ENCODE results near the gene LYPLA2.

The LYPLA2 gene

GRCh38 chr1:23790696-23791515, at the start of gene LYPLA2:
TSS of gene LYPLA2 (plus strand) at chr1:23791145. CDS start at chr1:23792683, 1,538 bp downstream.
- peak; percentile 84 for DNase-seq (ENCODE audit: low read depth)

- DNase-seq (ENCODE audit: low read depth), result no peak
Observed at GRCh38 chr1:23741609-23742008, 49.3 kb upstream of the LYPLA2 start.

GRCh38 chr1:23742670-23743286, 48.2 kb upstream of the LYPLA2 start:
- peak; percentile 18 for DNase-seq (ENCODE audit: low read depth)

- DNase-seq (ENCODE audit: low read depth), result peak; percentile 72
Observed at GRCh38 chr1:23743287-23744152, 47.4 kb upstream of the LYPLA2 start, which contains the start of gene ELOA. TSS of gene ELOA (plus strand) at chr1:23743471. CDS start at chr1:23743504, 33 bp downstream.

- DNase-seq (ENCODE audit: low read depth), result no peak
Observed at GRCh38 chr1:23745515-23745914, 45.4 kb upstream of the LYPLA2 start.

GRCh38 chr1:23748016-23748415, 42.9 kb upstream of the LYPLA2 start:
- DNase-seq (ENCODE audit: low read depth), result no peak

- peak; percentile 16 for DNase-seq (ENCODE audit: low read depth)
Observed at GRCh38 chr1:23751050-23751814, 39.7 kb upstream of the LYPLA2 start.

GRCh38 chr1:23751815-23752200, 39.1 kb upstream of the LYPLA2 start:
- DNase-seq (ENCODE audit: low read depth), result no peak

- DNase-seq (ENCODE audit: low read depth), result no peak
Observed at GRCh38 chr1:23752909-23753308, 38.0 kb upstream of the LYPLA2 start.

GRCh38 chr1:23756676-23757075, 34.3 kb upstream of the LYPLA2 start:
- no peak for DNase-seq (ENCODE audit: low read depth)

- DNase-seq (ENCODE audit: low read depth), result no peak
Observed at GRCh38 chr1:23757812-23758211, 33.1 kb upstream of the LYPLA2 start.

GRCh38 chr1:23759277-23759676, 31.7 kb upstream of the LYPLA2 start:
- no peak for DNase-seq (ENCODE audit: low read depth)

- DNase-seq (ENCODE audit: low read depth), result no peak
Observed at GRCh38 chr1:23763041-23763577, 27.8 kb upstream of the LYPLA2 start.

GRCh38 chr1:23768733-23769132, 22.2 kb upstream of the LYPLA2 start:
- DNase-seq (ENCODE audit: low read depth), result no peak

- peak; percentile 81 for DNase-seq (ENCODE audit: low read depth)
Observed at GRCh38 chr1:23772049-23772853, 18.7 kb upstream of the LYPLA2 start.

- DNase-seq (ENCODE audit: low read depth), result no peak
Observed at GRCh38 chr1:23772854-23773242, 18.1 kb upstream of the LYPLA2 start.

GRCh38 chr1:23774174-23774880, 16.6 kb upstream of the LYPLA2 start:
- DNase-seq (ENCODE audit: low read depth), result no peak

GRCh38 chr1:23776217-23776616, 14.7 kb upstream of the LYPLA2 start:
- DNase-seq (ENCODE audit: low read depth), result no peak

GRCh38 chr1:23777979-23778814, 12.7 kb upstream of the LYPLA2 start, which contains the start of gene PITHD1:
TSS of gene PITHD1 (plus strand) at chr1:23778418. CDS start at chr1:23778516, 98 bp downstream.
- DNase-seq (ENCODE audit: low read depth), result peak; percentile 77
